HepG2 (cell line): ENCODE data around the gene CCDC142. TPM values are rescaled to one million over a fixed set of nuclear protein-coding genes. Genes with fewer than 3 reads are reported as not detected.
A peak's percentile ranks its signal among the peaks of the same experiment; 100 is the strongest.

Source experiments
- ATAC-seq: fragments of 200-7000 bp; cut with Tn5 transposase; 3 replicates; pipeline ENCODE4 v1.9.1; 2020; ENCODE audit warnings: mild to moderate bottlenecking, moderate library complexity
- BruUV-seq: library from RNA; stranded (reverse); fragments of 400-500 nt; replicated peaks from 2 replicates; lab custom pipeline; 2021; lab: Mats Ljungman, UMichigan
- CTCF ChIA-PET: fragments of 300-600 bp; formaldehyde crosslinking; extraction: SDS; loops from one replicate; lab custom pipeline; 2021; ENCODE audit warnings: low total read pairs, inconsistent platforms, low intra/inter-chr PET ratio; lab: Yijun Ruan, JAX
- POLR2A ChIA-PET: fragments of 350-600 bp; sonication (Branson Sonifier 250); formaldehyde crosslinking; loops from one replicate; lab custom pipeline; 2020; ENCODE audit warnings: antibody characterized with exemption, inconsistent platforms; lab: Yijun Ruan, JAX
- DNase-seq: peaks from one replicate; pipeline ENCODE4 v3.0.0-alpha.2; 2015; ENCODE audit warnings: low spot score
- FAIRE-seq: peaks from 3 replicates; lab custom pipeline; 2011; peaks lifted over from hg19 to GRCh38; lab: Jason Lieb, UNC
- H2AFZ ChIP-seq: one replicate; pipeline ENCODE4 v1.6.1; 2011; ENCODE audit warnings: low read length, inconsistent platforms
- H3K27ac ChIP-seq: fragments of 300-600 bp; 3 replicates; pipeline ENCODE4 v1.8.0; 2011; ENCODE audit warnings: mixed run types, mild to moderate bottlenecking, mixed read lengths, low read length, inconsistent platforms; ENCODE audit not compliant: insufficient read depth; ENCODE audit errors: extremely low read length
- H3K27me3 ChIP-seq, 2 experiments: fragments of 200-600 bp in 1 of 2; 2 replicates in 1 of 2; 3 replicates in 1 of 2; pipeline versions ENCODE4 v1.6.0 to v1.8.0; 2011; ENCODE audit warnings: low read length in 2 of 2, mild to moderate bottlenecking in 2 of 2, moderate library complexity in 2 of 2, inconsistent platforms in 1 of 2; ENCODE audit not compliant: insufficient read depth in 2 of 2, control insufficient read depth in 1 of 2
- H3K36me3 ChIP-seq, 2 experiments: fragments of 200-600 bp in 1 of 2; replicated peaks in 1 of 2; 2 replicates in 1 of 2; 3 replicates in 1 of 2; pipeline versions ENCODE4 v1.5.1 to v1.8.0; 2011; ENCODE audit warnings: low read length in 2 of 2, inconsistent platforms in 1 of 2; ENCODE audit not compliant: insufficient read depth in 2 of 2, control insufficient read depth in 1 of 2
- H3K4me1 ChIP-seq: 2 replicates; pipeline ENCODE4 v1.5.1; 2012; ENCODE audit warnings: low read length, inconsistent platforms; ENCODE audit not compliant: insufficient read depth
- H3K4me2 ChIP-seq: 2 replicates; pipeline ENCODE4 v1.6.0; 2011; ENCODE audit warnings: low read depth, low read length, inconsistent platforms
- H3K4me3 ChIP-seq, 3 experiments: fragments of 200-600 bp in 1 of 3; sonication (generic), shearing (Covaris generic) in 1 of 3; replicated peaks in 1 of 3; 2 replicates each; pipeline ENCODE4 v1.5.1; 2011 to 2016; ENCODE audit warnings: low read length in 3 of 3, inconsistent platforms in 2 of 3, low read depth in 2 of 3, mild to moderate bottlenecking in 2 of 3, control low read depth in 1 of 3, mixed read lengths in 1 of 3; ENCODE audit not compliant: insufficient read depth in 1 of 3
- H3K79me2 ChIP-seq: one replicate; pipeline ENCODE4 v1.6.1; 2011; ENCODE audit warnings: low read length, inconsistent platforms; ENCODE audit not compliant: insufficient read depth
- H3K9ac ChIP-seq: 2 replicates; pipeline ENCODE4 v1.6.0; 2011; ENCODE audit warnings: mild to moderate bottlenecking, low read depth, low read length, inconsistent platforms; ENCODE audit not compliant: insufficient read depth
- H3K9me3 ChIP-seq: 2 replicates; pipeline ENCODE4 v1.5.1; 2012; ENCODE audit warnings: mild to moderate bottlenecking, low read length
- H4K20me1 ChIP-seq: 2 replicates; pipeline ENCODE4 v1.6.0; 2011; ENCODE audit warnings: inconsistent platforms, mild to moderate bottlenecking, low read length, moderate library complexity; ENCODE audit not compliant: insufficient read depth
- AGO2 ChIP-seq: fragments of 200-400 bp; formaldehyde crosslinking; optimal IDR thresholded peaks from 2 replicates; pipeline ENCODE3; 2017; ENCODE audit warnings: mild to moderate bottlenecking, low read depth, low read length, moderate library complexity
- JARID2 ChIP-seq: sonication (generic); formaldehyde crosslinking; IDR thresholded peaks from 2 replicates; pipeline ENCODE4 v1.8.1; 2023; ENCODE audit warnings: missing genetic modification reagents, inconsistent platforms; ENCODE audit not compliant: insufficient replicate concordance
- PRMT3 ChIP-seq: sonication (generic); formaldehyde crosslinking; IDR thresholded peaks from 2 replicates; pipeline ENCODE4 v1.8.1; 2022; ENCODE audit warnings: low read depth, mild to moderate bottlenecking, moderate library complexity, missing genetic modification reagents, borderline replicate concordance
- SALL2 ChIP-seq: sonication (generic); formaldehyde crosslinking; IDR thresholded peaks from 2 replicates; pipeline ENCODE4 v1.8.1; 2023; ENCODE audit warnings: mild to moderate bottlenecking, missing genetic modification reagents, inconsistent platforms
- YY1 ChIP-seq: IDR thresholded peaks from 2 replicates; pipeline ENCODE4 v1.6.1; 2011; ENCODE audit warnings: low read length, low read depth, moderate library complexity, mild to moderate bottlenecking; ENCODE audit not compliant: insufficient read depth, insufficient replicate concordance
- ZC3H13 ChIP-seq: sonication (generic); formaldehyde crosslinking; IDR thresholded peaks from 2 replicates; pipeline ENCODE4 v1.8.1; 2023; ENCODE audit warnings: mild to moderate bottlenecking, missing genetic modification reagents, moderate library complexity
- ZNF747 ChIP-seq: sonication (generic); formaldehyde crosslinking; IDR thresholded peaks from 2 replicates; pipeline ENCODE4 v1.8.1; 2023; ENCODE audit warnings: missing genetic modification reagents, mild to moderate bottlenecking, borderline replicate concordance
- WGBS: methylation state at CpG from one replicate; pipeline ENCODE4 v1.1.6; 2017; ENCODE audit warnings: low lambda C conversion rate; 5-methylcytosine and 5-hydroxymethylcytosine counted together
- in situ Hi-C: cut with HindIII; loops from 2 replicates; pipeline ENCODE4 v1.10.0; 2017; ENCODE audit warnings: low pct_unique_long_range_greater_than_20kb; ENCODE audit not compliant: extremely low pct_ligation_motif_present
- intact Hi-C: fragments of 100-400 bp; cut with micrococcal nuclease; formaldehyde crosslinking; loops from one replicate; pipeline ENCODE4 v1.10.0; 2022; ENCODE audit not compliant: unreplicated experiment
- polyA plus RNA-seq, 8 experiments: library from polyadenylated mRNA; depleted of rRNA in 3 of 8; stranded (reverse) in 7 of 8; unstranded in 1 of 8; fragments of >200 nt; fragmentation: Illumina TruSeq in 4 of 8; extraction: Trizol in 4 of 8; gene quantifications; 2 replicates each; pipeline versions ENCODE4 v1.2.1 to v1.2.3, GENCODE V29; 2011 to 2016; ENCODE audit warnings: low read depth in 4 of 8, missing spikeins in 1 of 8, mixed read lengths in 1 of 8; ENCODE audit not compliant: insufficient read depth in 1 of 8
- total RNA-seq, 5 experiments: library from RNA; depleted of rRNA; stranded (reverse); fragments of >200 nt; fragmentation: Illumina TruSeq; extraction: Trizol; gene quantifications; 2 replicates each; pipeline ENCODE4 v1.2.3, GENCODE V29; 2016; ENCODE audit warnings: low read depth in 1 of 5
- TF ChIP-seq, protein P1 (sequence below), 2 experiments: sonication (generic) in 1 of 2; formaldehyde crosslinking in 1 of 2; IDR thresholded peaks; 2 replicates each; pipeline versions ENCODE4 v1.4.0 to v1.6.1; 2018 to 2020; ENCODE audit warnings: missing genetic modification reagents in 2 of 2, borderline replicate concordance in 1 of 2, low read depth in 1 of 2, mild to moderate bottlenecking in 1 of 2, missing biosample characterization in 1 of 2

Gene CCDC142
- total and polyA plus RNA-seq, 2 of the 13 experiments (the other 11 are each of a cell fraction or from before 2014, with no cell fraction given) = 14.7 to 30.4 TPM

DNA sequence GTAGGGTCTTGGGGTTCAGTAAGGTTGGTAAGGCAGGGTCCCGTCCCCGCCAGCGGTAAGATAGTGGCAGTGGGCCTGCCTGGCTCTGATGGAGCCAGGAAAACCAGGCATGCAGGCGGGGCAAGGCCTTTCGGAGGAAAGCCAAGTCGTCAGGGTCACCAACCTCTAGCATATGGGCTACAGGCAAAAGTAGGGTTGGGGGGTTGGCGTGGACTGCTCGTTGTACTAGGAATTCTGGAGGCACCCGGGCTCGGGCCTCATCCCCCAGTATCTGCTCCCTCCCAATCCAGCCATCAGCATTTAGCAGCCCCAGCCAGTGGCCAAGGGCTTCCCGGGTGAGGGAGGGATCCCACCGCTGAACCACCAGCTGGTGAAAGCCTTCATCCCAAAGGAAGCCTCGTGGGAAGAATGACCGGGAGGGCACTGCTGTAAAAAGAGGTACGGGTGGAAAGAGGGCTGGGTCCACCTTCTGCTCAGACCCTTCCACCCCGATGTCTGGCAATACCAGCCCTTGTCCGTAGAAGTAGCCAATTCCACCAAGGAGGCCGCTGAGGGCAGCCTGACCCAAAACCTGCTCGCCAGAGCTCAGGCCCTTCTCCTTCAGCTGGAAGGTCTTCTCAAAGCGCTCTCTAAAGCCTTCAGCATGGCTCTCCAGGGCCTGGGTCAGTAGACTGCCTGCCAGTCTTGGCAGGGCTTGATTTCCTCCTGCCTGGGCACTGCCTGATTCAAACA is 20.6 kb downstream of the CCDC142 start:
- Histone ChIP-seq H3K9ac (no peak overlapping the region), H3K4me2 (no peak overlapping the region), H3K36me3 (peaks cover 1 to 24% of the 10 kb centered on the region in 2 experiments), H3K27ac (peak overlapping the region; percentile 1), H2AFZ (no peak overlapping the region), H3K9me3 (no peaks in the 10 kb centered on the region), H4K20me1 (peaks cover 4% of the 10 kb centered on the region; the same call in 1 of the 2 replicates)
- DNase-seq (no peak), ATAC-seq (no peak)
- POLR2A ChIA-PET = interaction anchor here (0.7 to 12.4 kb wide), 11 partner anchors 9 to 68 kb away, joined by 3 to 342 read pairs (median 6); partner anchors contain the start of genes AUP1, CCDC142, HTRA2 and MRPL53
- in situ Hi-C loops (no loop called here), intact Hi-C loops (no loop called here)
- TF ChIP-seq YY1 (no peak), JARID2 (CRISPR knock-in tag) (no peak), AGO2 (peak; percentile 62), ZC3H13 (CRISPR knock-in tag) (no peak), PRMT3 (CRISPR knock-in tag) (no peak), SALL2 (CRISPR knock-in tag) (no peak), ZNF747 (CRISPR knock-in tag) (0 out of 2 replicates have a peak, but pooled peaks have one; percentile 60)
- TF ChIP-seq, protein P1, sequence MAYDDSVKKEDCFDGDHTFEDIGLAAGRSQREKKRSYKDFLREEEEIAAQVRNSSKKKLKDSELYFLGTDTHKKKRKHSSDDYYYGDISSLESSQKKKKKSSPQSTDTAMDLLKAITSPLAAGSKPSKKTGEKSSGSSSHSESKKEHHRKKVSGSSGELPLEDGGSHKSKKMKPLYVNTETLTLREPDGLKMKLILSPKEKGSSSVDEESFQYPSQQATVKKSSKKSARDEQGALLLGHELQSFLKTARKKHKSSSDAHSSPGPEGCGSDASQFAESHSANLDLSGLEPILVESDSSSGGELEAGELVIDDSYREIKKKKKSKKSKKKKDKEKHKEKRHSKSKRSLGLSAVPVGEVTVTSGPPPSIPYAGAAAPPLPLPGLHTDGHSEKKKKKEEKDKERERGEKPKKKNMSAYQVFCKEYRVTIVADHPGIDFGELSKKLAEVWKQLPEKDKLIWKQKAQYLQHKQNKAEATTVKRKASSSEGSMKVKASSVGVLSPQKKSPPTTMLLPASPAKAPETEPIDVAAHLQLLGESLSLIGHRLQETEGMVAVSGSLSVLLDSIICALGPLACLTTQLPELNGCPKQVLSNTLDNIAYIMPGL (CRISPR knock-in tag; IDR thresholded peaks at IDR 0.05; ENCODE audit: borderline replicate concordance in 1 of 2, low read depth in 1 of 2) = no peak
- TF ChIP-seq, all 625 proteins: peak for 2
- no TSS peak for BruUV-seq
- Histone ChIP-seq H3K4me1 (peaks cover 34% of the 10 kb centered on the region), H3K4me3 (no peak overlapping the region), H3K27me3 (no peaks in the 10 kb centered on the region; a peak in 1 of 5 replicates), H3K79me2 (peaks cover 36% of the 10 kb centered on the region)
- FAIRE-seq = no peak
- 97% methylated on average over 19 of the region's 20 CpGs for WGBS
- CTCF ChIA-PET = interaction anchor here (1.4 kb wide), 1 partner anchor 70 kb away, joined by 5 read pairs; no protein-coding TSS in a partner anchor
